GM12878 (cell line): ENCODE results near the gene MCOLN3. TPM values are rescaled to one million over a fixed set of nuclear protein-coding genes. Genes with fewer than 3 reads are reported as not detected.
A peak's percentile ranks its signal among the peaks of the same experiment; 100 is the strongest.

Source experiments
- HCFC1 ChIP-seq: fragments of 150-350 bp; IDR thresholded peaks from 2 replicates; pipeline ENCODE4 v1.6.1; 2014; ENCODE audit warnings: low read length
- HDGF ChIP-seq: fragments of 450-650 bp; IDR thresholded peaks from 2 replicates; pipeline ENCODE4 v1.6.1; 2016; ENCODE audit warnings: antibody characterized with exemption
- IKZF2 ChIP-seq, 2 experiments: fragments of 450-650 bp; IDR thresholded peaks; 2 replicates each; pipeline ENCODE4 v1.6.1; 2017; ENCODE audit warnings: mild to moderate bottlenecking in 2 of 2, moderate library complexity in 2 of 2
- KAT2A ChIP-seq: conservative IDR thresholded peaks from 2 replicates; pipeline ENCODE4 v1.6.1; 2011; ENCODE audit warnings: low read depth, low read length; ENCODE audit not compliant: control insufficient read depth
- NBN ChIP-seq: fragments of 450-650 bp; IDR thresholded peaks from 2 replicates; pipeline ENCODE4 v1.6.1; 2016
- ZNF592 ChIP-seq: fragments of 450-650 bp; IDR thresholded peaks from 2 replicates; pipeline ENCODE4 v1.6.1; 2017; ENCODE audit warnings: mild to moderate bottlenecking, moderate library complexity
- polyA plus RNA-seq, 11 experiments: library from polyadenylated mRNA; depleted of rRNA in 4 of 11; unstranded in 6 of 11; stranded (reverse) in 5 of 11; fragments of >200 nt; fragmentation: Nextera tagmentation in 4 of 11; fragmentation: Illumina TruSeq in 1 of 11; extraction: Ambion mirVana in 4 of 11; extraction: Trizol in 1 of 11; gene quantifications; 1 replicate in 1 of 11; 2 replicates in 10 of 11; pipeline versions ENCODE4 v1.2.1 to v1.2.3, GENCODE V29; 2011 to 2016; ENCODE audit warnings: inconsistent platforms in 2 of 11, missing spikeins in 2 of 11, low read depth in 1 of 11
- total RNA-seq, 4 experiments: library from RNA; depleted of rRNA in 3 of 4; stranded (reverse); fragments of >200 nt in 3 of 4; fragmentation: Illumina TruSeq in 1 of 4; extraction: Trizol in 1 of 4; gene quantifications; 2 replicates each; pipeline versions ENCODE4 v1.2.1 to v1.2.3, GENCODE V29; 2013 to 2021
- TF ChIP-seq, protein P1 (sequence below): IDR thresholded peaks from 2 replicates; pipeline ENCODE4 v1.6.1; 2012; ENCODE audit warnings: improper control_type of control experiment, low read depth, low read length; ENCODE audit not compliant: insufficient replicate concordance
- TF ChIP-seq, protein P2 (sequence below): fragments of 450-650 bp; IDR thresholded peaks from 2 replicates; pipeline ENCODE4 v1.6.1; 2018; ENCODE audit warnings: borderline replicate concordance, mild to moderate bottlenecking; ENCODE audit not compliant: partially characterized antibody
- TF ChIP-seq, protein P3 (sequence below), 3 experiments: IDR thresholded peaks in 2 of 3; conservative IDR thresholded peaks in 1 of 3; 2 replicates each; pipeline ENCODE4 v1.5.1; 2011; ENCODE audit warnings: low read depth in 3 of 3, low read length in 3 of 3, mild to moderate bottlenecking in 3 of 3, control low read depth in 2 of 3, moderate library complexity in 2 of 3, inconsistent platforms in 1 of 3, mixed read lengths in 1 of 3; ENCODE audit not compliant: control insufficient read depth in 2 of 3, insufficient read depth in 1 of 3; ENCODE audit errors: extremely low read depth in 1 of 3
- TF ChIP-seq, protein P4 (sequence below): fragments of 450-650 bp; IDR thresholded peaks from 2 replicates; pipeline ENCODE4 v1.6.1; 2016; ENCODE audit warnings: mild to moderate bottlenecking

MCOLN3 gene
- total and polyA plus RNA-seq, 10 of the 15 experiments (the other 5 are each of a cell fraction or from before 2014, with no cell fraction given), result 0.48 to 7.4 (median 3.8) TPM

DNA sequence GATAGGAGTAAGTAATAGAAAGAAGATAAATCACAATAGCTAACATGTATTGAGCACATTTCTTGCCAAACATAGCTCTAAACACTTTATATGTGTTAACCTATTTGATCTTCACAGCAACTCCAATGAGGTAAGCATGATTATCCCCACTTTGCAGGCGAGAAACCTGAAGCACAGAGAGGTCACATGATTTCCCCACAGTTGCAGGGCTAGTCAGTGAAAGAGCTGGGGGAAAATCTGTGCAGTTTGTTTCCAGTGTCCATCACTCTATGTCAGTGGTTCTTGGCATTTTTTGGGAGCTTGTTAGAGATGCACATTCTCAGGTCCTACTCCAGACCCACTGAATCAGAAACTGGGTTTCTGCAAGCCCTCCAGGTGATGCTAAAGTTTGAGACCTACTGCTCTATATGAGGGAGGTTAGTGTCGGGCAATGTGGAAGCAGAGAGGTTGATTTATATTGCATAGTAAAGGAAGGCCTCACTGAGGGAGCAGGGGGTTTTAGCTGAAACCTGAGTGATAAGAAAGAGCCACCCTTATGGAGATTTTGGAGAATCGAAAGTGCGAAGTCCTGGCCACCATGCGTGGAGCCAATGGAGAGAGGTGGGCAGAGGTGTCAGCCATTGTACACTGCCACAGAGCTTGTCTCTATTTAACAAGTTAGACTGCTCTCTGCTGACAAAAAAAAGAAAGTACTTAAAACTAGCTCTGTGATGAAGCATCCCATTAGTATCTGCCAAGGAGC is 20.9 kb downstream of the MCOLN3 start (continued):
- TF ChIP-seq, protein P1, sequence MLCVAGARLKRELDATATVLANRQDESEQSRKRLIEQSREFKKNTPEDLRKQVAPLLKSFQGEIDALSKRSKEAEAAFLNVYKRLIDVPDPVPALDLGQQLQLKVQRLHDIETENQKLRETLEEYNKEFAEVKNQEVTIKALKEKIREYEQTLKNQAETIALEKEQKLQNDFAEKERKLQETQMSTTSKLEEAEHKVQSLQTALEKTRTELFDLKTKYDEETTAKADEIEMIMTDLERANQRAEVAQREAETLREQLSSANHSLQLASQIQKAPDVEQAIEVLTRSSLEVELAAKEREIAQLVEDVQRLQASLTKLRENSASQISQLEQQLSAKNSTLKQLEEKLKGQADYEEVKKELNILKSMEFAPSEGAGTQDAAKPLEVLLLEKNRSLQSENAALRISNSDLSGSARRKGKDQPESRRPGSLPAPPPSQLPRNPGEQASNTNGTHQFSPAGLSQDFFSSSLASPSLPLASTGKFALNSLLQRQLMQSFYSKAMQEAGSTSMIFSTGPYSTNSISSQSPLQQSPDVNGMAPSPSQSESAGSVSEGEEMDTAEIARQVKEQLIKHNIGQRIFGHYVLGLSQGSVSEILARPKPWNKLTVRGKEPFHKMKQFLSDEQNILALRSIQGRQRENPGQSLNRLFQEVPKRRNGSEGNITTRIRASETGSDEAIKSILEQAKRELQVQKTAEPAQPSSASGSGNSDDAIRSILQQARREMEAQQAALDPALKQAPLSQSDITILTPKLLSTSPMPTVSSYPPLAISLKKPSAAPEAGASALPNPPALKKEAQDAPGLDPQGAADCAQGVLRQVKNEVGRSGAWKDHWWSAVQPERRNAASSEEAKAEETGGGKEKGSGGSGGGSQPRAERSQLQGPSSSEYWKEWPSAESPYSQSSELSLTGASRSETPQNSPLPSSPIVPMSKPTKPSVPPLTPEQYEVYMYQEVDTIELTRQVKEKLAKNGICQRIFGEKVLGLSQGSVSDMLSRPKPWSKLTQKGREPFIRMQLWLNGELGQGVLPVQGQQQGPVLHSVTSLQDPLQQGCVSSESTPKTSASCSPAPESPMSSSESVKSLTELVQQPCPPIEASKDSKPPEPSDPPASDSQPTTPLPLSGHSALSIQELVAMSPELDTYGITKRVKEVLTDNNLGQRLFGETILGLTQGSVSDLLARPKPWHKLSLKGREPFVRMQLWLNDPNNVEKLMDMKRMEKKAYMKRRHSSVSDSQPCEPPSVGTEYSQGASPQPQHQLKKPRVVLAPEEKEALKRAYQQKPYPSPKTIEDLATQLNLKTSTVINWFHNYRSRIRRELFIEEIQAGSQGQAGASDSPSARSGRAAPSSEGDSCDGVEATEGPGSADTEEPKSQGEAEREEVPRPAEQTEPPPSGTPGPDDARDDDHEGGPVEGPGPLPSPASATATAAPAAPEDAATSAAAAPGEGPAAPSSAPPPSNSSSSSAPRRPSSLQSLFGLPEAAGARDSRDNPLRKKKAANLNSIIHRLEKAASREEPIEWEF, result no peak
- TF ChIP-seq HCFC1 (no peak), NBN (0 out of 2 replicates have a peak, but pooled peaks have one; percentile 32), ZNF592 (no peak), HDGF (no peak), KAT2A (no peak), IKZF2 (IDR thresholded peaks at IDR 0.05) (peak in 1 of 2 experiments; percentile 44; a peak in 1 of 4 replicates)
- TF ChIP-seq, protein P2, sequence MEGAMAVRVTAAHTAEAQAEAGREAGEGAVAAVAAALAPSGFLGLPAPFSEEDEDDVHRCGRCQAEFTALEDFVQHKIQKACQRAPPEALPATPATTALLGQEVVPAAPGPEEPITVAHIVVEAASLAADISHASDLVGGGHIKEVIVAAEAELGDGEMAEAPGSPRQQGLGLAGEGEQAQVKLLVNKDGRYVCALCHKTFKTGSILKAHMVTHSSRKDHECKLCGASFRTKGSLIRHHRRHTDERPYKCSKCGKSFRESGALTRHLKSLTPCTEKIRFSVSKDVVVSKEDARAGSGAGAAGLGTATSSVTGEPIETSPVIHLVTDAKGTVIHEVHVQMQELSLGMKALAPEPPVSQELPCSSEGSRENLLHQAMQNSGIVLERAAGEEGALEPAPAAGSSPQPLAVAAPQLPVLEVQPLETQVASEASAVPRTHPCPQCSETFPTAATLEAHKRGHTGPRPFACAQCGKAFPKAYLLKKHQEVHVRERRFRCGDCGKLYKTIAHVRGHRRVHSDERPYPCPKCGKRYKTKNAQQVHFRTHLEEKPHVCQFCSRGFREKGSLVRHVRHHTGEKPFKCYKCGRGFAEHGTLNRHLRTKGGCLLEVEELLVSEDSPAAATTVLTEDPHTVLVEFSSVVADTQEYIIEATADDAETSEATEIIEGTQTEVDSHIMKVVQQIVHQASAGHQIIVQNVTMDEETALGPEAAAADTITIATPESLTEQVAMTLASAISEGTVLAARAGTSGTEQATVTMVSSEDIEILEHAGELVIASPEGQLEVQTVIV, result no peak
- TF ChIP-seq, protein P3, sequence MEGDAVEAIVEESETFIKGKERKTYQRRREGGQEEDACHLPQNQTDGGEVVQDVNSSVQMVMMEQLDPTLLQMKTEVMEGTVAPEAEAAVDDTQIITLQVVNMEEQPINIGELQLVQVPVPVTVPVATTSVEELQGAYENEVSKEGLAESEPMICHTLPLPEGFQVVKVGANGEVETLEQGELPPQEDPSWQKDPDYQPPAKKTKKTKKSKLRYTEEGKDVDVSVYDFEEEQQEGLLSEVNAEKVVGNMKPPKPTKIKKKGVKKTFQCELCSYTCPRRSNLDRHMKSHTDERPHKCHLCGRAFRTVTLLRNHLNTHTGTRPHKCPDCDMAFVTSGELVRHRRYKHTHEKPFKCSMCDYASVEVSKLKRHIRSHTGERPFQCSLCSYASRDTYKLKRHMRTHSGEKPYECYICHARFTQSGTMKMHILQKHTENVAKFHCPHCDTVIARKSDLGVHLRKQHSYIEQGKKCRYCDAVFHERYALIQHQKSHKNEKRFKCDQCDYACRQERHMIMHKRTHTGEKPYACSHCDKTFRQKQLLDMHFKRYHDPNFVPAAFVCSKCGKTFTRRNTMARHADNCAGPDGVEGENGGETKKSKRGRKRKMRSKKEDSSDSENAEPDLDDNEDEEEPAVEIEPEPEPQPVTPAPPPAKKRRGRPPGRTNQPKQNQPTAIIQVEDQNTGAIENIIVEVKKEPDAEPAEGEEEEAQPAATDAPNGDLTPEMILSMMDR (IDR thresholded peaks at IDR 0.05 in 2 of 3, conservative IDR thresholded peaks at IDR 0.05 in 1 of 3; ENCODE audit: control insufficient read depth in 2 of 3, extremely low read depth in 1 of 3, insufficient read depth in 1 of 3, low read depth in 3 of 3, low read length in 3 of 3), result peak; percentile 31 to 62 (median 33); a peak in 4 of 6 replicates
- TF ChIP-seq, protein P4, sequence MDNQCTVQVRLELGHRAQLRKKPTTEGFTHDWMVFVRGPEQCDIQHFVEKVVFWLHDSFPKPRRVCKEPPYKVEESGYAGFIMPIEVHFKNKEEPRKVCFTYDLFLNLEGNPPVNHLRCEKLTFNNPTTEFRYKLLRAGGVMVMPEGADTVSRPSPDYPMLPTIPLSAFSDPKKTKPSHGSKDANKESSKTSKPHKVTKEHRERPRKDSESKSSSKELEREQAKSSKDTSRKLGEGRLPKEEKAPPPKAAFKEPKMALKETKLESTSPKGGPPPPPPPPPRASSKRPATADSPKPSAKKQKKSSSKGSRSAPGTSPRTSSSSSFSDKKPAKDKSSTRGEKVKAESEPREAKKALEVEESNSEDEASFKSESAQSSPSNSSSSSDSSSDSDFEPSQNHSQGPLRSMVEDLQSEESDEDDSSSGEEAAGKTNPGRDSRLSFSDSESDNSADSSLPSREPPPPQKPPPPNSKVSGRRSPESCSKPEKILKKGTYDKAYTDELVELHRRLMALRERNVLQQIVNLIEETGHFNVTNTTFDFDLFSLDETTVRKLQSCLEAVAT, result 0 out of 2 replicates have a peak, but pooled peaks have one; percentile 45
